Measurements from ENCODE around the gene AGAP1. TPM values are rescaled to one million over a fixed set of nuclear protein-coding genes. Genes with fewer than 3 reads are reported as not detected.

Gene AGAP1
- total RNA-seq, 1 experiment from 2014 or later: 56.4 TPM

GRCh38 chr2:235988271-235989015, 494.6 kb downstream of the AGAP1 start:
- H3K27ac Mint-ChIP-seq (ENCODE audit: unreplicated experiment): no peak overlapping the region
- H3K27me3 Mint-ChIP-seq (ENCODE audit: unreplicated experiment): no peaks in the 10 kb centered on the region
- peaks cover 6% of the 10 kb centered on the region for H3K4me1 Mint-ChIP-seq (ENCODE audit: low read depth, unreplicated experiment)
- no TSS peak for BruUV-seq (replicated peaks)
- no peak for TF ChIP-seq CTCF (IDR thresholded peaks at IDR 0.05; ENCODE audit: unreplicated experiment)
- CTCF ChIA-PET: no interaction called here
- no peak overlapping the region for H3K4me3 Mint-ChIP-seq (ENCODE audit: low read depth, unreplicated experiment)
- intact Hi-C loops (cut with micrococcal nuclease; ENCODE audit: unreplicated experiment): no loop called here
- H3K9me3 Mint-ChIP-seq (ENCODE audit: low read depth, unreplicated experiment): no peaks in the 10 kb centered on the region
- H3K36me3 Mint-ChIP-seq (ENCODE audit: insufficient read depth, unreplicated experiment): peaks cover 9% of the 10 kb centered on the region
- DNase-seq: no peak

DNA sequence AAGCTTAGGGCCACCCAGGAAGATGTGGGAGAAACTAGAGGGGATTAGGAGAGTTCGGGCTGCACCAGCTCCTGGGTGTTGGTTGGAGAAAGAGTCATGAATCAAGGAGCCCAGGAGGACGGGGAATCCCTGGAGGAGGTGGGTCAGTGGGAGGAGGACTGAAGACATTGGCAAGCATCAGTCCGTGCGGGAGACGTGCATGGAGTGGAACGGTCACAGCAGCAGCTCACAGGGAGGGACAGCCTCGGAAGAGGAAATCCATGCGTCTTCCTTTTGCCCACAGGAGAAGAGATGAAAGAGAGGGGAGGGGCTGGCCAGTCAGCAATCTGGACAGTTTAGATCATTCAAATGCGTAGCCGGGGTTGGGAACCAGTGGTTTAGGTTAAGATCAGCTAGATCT, 495.7 kb downstream of the AGAP1 start:
- H3K27me3 Mint-ChIP-seq (ENCODE audit: unreplicated experiment): no peaks in the 10 kb centered on the region
- no peaks in the 10 kb centered on the region for H3K9me3 Mint-ChIP-seq (ENCODE audit: low read depth, unreplicated experiment)
- DNase-seq: no peak
- H3K36me3 Mint-ChIP-seq (ENCODE audit: insufficient read depth, unreplicated experiment): peaks cover 9% of the 10 kb centered on the region
- H3K4me3 Mint-ChIP-seq (ENCODE audit: low read depth, unreplicated experiment): no peak overlapping the region
- BruUV-seq (replicated peaks): no TSS peak
- TF ChIP-seq CTCF (IDR thresholded peaks at IDR 0.05; ENCODE audit: unreplicated experiment): no peak
- peaks cover 6% of the 10 kb centered on the region for H3K4me1 Mint-ChIP-seq (ENCODE audit: low read depth, unreplicated experiment)
- intact Hi-C loops (cut with micrococcal nuclease; ENCODE audit: unreplicated experiment): no loop called here
- CTCF ChIA-PET: no interaction called here
- no peak overlapping the region for H3K27ac Mint-ChIP-seq (ENCODE audit: unreplicated experiment)

- CTCF ChIA-PET: no interaction called here
- no TSS peak for BruUV-seq (replicated peaks)
- intact Hi-C loops (cut with micrococcal nuclease; ENCODE audit: unreplicated experiment): no loop called here
Observed at GRCh38 chr2:235990344-235990743, 496.5 kb downstream of the AGAP1 start.

GRCh38 chr2:235992024-235992423, 498.2 kb downstream of the AGAP1 start:
- Mint-ChIP-seq H3K4me1 (ENCODE audit: low read depth, unreplicated experiment) (no peaks in the 10 kb centered on the region), H3K4me3 (ENCODE audit: low read depth, unreplicated experiment) (no peak overlapping the region), H3K27ac (ENCODE audit: unreplicated experiment) (no peak overlapping the region), H3K36me3 (ENCODE audit: insufficient read depth, unreplicated experiment) (peaks cover 13% of the 10 kb centered on the region), H3K27me3 (ENCODE audit: unreplicated experiment) (no peaks in the 10 kb centered on the region), H3K9me3 (ENCODE audit: low read depth, unreplicated experiment) (no peaks in the 10 kb centered on the region)
- DNase-seq: no peak
- intact Hi-C loops (cut with micrococcal nuclease; ENCODE audit: unreplicated experiment): no loop called here
- no TSS peak for BruUV-seq (replicated peaks)
- CTCF ChIA-PET: no interaction called here
- no peak for TF ChIP-seq CTCF (IDR thresholded peaks at IDR 0.05; ENCODE audit: unreplicated experiment)

More at GRCh38 chr2:235990344-235990743, 496.5 kb downstream of the AGAP1 start:
- Mint-ChIP-seq H3K9me3 (ENCODE audit: low read depth, unreplicated experiment) (no peaks in the 10 kb centered on the region), H3K27ac (ENCODE audit: unreplicated experiment) (no peak overlapping the region), H3K36me3 (ENCODE audit: insufficient read depth, unreplicated experiment) (peaks cover 9% of the 10 kb centered on the region), H3K27me3 (ENCODE audit: unreplicated experiment) (no peaks in the 10 kb centered on the region), H3K4me3 (ENCODE audit: low read depth, unreplicated experiment) (no peak overlapping the region), H3K4me1 (ENCODE audit: low read depth, unreplicated experiment) (peaks cover 6% of the 10 kb centered on the region)
- no peak for TF ChIP-seq CTCF (IDR thresholded peaks at IDR 0.05; ENCODE audit: unreplicated experiment)
- DNase-seq: no peak

Measured in Calu3 (cell line).